K562 (cell line): ENCODE data around the gene CST6. TPM values are rescaled to one million over a fixed set of nuclear protein-coding genes. Genes with fewer than 3 reads are reported as not detected.

Source experiments
- CC2D1A ChIP-seq: fragments of 450-650 bp; IDR thresholded peaks from 2 replicates; pipeline ENCODE4 v1.6.1; 2017; ENCODE audit warnings: mild to moderate bottlenecking
- CREB1 ChIP-seq, 2 experiments: sonication (generic) in 1 of 2; formaldehyde crosslinking in 1 of 2; IDR thresholded peaks; 2 replicates each; pipeline versions ENCODE4 v1.6.1 to v1.8.0; 2012 to 2022; ENCODE audit warnings: inconsistent platforms in 1 of 2, mild to moderate bottlenecking in 1 of 2, missing genetic modification reagents in 1 of 2, moderate library complexity in 1 of 2
- CREM ChIP-seq: IDR thresholded peaks from 2 replicates; pipeline ENCODE4 v1.6.1; 2014; ENCODE audit warnings: antibody characterized with exemption, low read depth
- ERF ChIP-seq: fragments of 450-650 bp; formaldehyde crosslinking; IDR thresholded peaks from 2 replicates; pipeline ENCODE4 v1.4.0; 2020; ENCODE audit warnings: mild to moderate bottlenecking, mixed read lengths
- ETS1 ChIP-seq: conservative IDR thresholded peaks from 2 replicates; pipeline ENCODE4 v1.6.1; 2011; ENCODE audit warnings: low read depth, mild to moderate bottlenecking, low read length; ENCODE audit not compliant: control insufficient read depth
- EZH2 ChIP-seq: IDR thresholded peaks from 2 replicates; pipeline ENCODE4 v1.6.1; 2012; ENCODE audit warnings: low read depth, mild to moderate bottlenecking, inconsistent platforms, low read length, borderline replicate concordance
- HDAC6 ChIP-seq: IDR thresholded peaks from 2 replicates; pipeline ENCODE4 v1.6.1; 2012; ENCODE audit warnings: low read depth, mild to moderate bottlenecking, control low read depth, inconsistent platforms, low read length, moderate library complexity
- ILF3 ChIP-seq: fragments of 450-650 bp; IDR thresholded peaks from 2 replicates; pipeline ENCODE4 v1.6.1; 2018; ENCODE audit warnings: antibody characterized with exemption, mild to moderate bottlenecking, moderate library complexity, borderline replicate concordance
- MTA3 ChIP-seq: fragments of 450-650 bp; formaldehyde crosslinking; IDR thresholded peaks from 2 replicates; pipeline ENCODE4 v1.6.1; 2017; ENCODE audit warnings: mild to moderate bottlenecking, borderline replicate concordance
- POLR3G ChIP-seq: IDR thresholded peaks from 2 replicates; pipeline ENCODE4 v1.6.1; 2011; ENCODE audit not compliant: insufficient read length, insufficient replicate concordance; ENCODE audit errors: extremely low read depth
- POU5F1 ChIP-seq: fragments of 150-350 bp; IDR thresholded peaks from 2 replicates; pipeline ENCODE4 v1.6.1; 2014; ENCODE audit warnings: borderline replicate concordance, low read length, low read depth, mild to moderate bottlenecking; ENCODE audit not compliant: partially characterized antibody
- ZC3H4 ChIP-seq: sonication (generic); formaldehyde crosslinking; IDR thresholded peaks from 2 replicates; pipeline ENCODE4 v1.9.0; 2021; ENCODE audit warnings: missing genetic modification reagents, borderline replicate concordance
- ZC3H8 ChIP-seq: fragments of 450-650 bp; IDR thresholded peaks from 2 replicates; pipeline ENCODE4 v1.6.1; 2017
- ZNF197 ChIP-seq: fragments of 200-800 bp; sonication (Bioruptor generic); IDR thresholded peaks from 2 replicates; pipeline ENCODE4 v1.6.1; 2016; ENCODE audit warnings: low read depth, missing genetic modification characterization, missing compliant biosample characterization
- ZNF318 ChIP-seq, 2 experiments: fragments of 450-650 bp; IDR thresholded peaks; 2 replicates each; pipeline ENCODE4 v1.6.1; 2016; ENCODE audit warnings: mild to moderate bottlenecking in 2 of 2, borderline replicate concordance in 1 of 2, low read depth in 1 of 2, moderate library complexity in 1 of 2
- ZNF347 ChIP-seq: fragments of 450-650 bp; formaldehyde crosslinking; IDR thresholded peaks from 2 replicates; pipeline ENCODE4 v1.4.0; 2020; ENCODE audit warnings: low read depth, mild to moderate bottlenecking, moderate library complexity
- ZNF764 ChIP-seq: fragments of 250-450 bp; sonication (Bioruptor Pico); IDR thresholded peaks from 2 replicates; pipeline ENCODE4 v1.4.0; 2020; ENCODE audit warnings: low read depth, mild to moderate bottlenecking, moderate library complexity
- polyA plus RNA-seq, 8 experiments: library from polyadenylated mRNA; depleted of rRNA in 4 of 8; stranded (reverse) in 5 of 8; unstranded in 3 of 8; fragments of >200 nt; fragmentation: Nextera tagmentation in 2 of 8; fragmentation: Illumina TruSeq in 1 of 8; extraction: Ambion mirVana in 2 of 8; extraction: Trizol in 1 of 8; gene quantifications; 2 replicates each; pipeline versions ENCODE4 v1.2.1 to v1.2.3, GENCODE V29; 2011 to 2014; ENCODE audit warnings: inconsistent platforms in 1 of 8, missing spikeins in 1 of 8
- total RNA-seq, 7 experiments: library from RNA; depleted of rRNA in 6 of 7; stranded (reverse); fragments of >200 nt in 6 of 7; fragmentation: Illumina TruSeq in 2 of 7; extraction: Trizol in 2 of 7; gene quantifications; 2 replicates each; pipeline versions ENCODE4 v1.2.1 to v1.2.3, GENCODE V29; 2011 to 2021; ENCODE audit warnings: low replicate concordance in 1 of 7

The CST6 gene
- total and polyA plus RNA-seq, 9 of the 15 experiments (the other 6 are each of a cell fraction or from before 2014, with no cell fraction given) = not detected

GRCh38 chr11:66022401-66023185 is 10.8 kb downstream of the CST6 start (continued):
- TF ChIP-seq ZNF318 (IDR thresholded peaks at IDR 0.05; ENCODE audit: borderline replicate concordance in 1 of 2, low read depth in 1 of 2) = no peak
- TF ChIP-seq ZC3H4 = no peak
- no peak for TF ChIP-seq ZNF347 (CRISPR knock-in tag)
- no peak for TF ChIP-seq EZH2
- no peak for TF ChIP-seq ERF (CRISPR knock-in tag)
- no peak for TF ChIP-seq ZNF764
- no peak for TF ChIP-seq ZNF197 (CRISPR knock-in tag)
- no peak for TF ChIP-seq ZC3H8
- TF ChIP-seq CREB1 (IDR thresholded peaks at IDR 0.05) = no peak
- TF ChIP-seq CREB1 (CRISPR knock-in tag; IDR thresholded peaks at IDR 0.05) = peak; percentile 37; the same call in 1 of the 2 replicates
- TF ChIP-seq POLR3G = no peak
- no peak for TF ChIP-seq ILF3
- no peak for TF ChIP-seq HDAC6
- TF ChIP-seq CC2D1A = no peak
- no peak; the same call in 1 of the 2 replicates for TF ChIP-seq CREM
- no peak for TF ChIP-seq POU5F1
- TF ChIP-seq ETS1 = 0 out of 2 replicates have a peak, but pooled peaks have one; percentile 41
- no peak for TF ChIP-seq MTA3
